Tibial nerve (tissue), 4 donors: ENCODE results near the gene RAD9A. TPM values are rescaled to one million over a fixed set of nuclear protein-coding genes. Genes with fewer than 3 reads are reported as not detected.

Source experiments
- DNase-seq, 2 donors: peaks; one replicate each; pipeline ENCODE4 v3.0.0-alpha.2; 2019; ENCODE audit warnings: low spot score in 2 of 2
- H3K27ac ChIP-seq, 4 donors: fragments of 200-600 bp; sonication (generic) in 3 of 4; one replicate each; pipeline ENCODE4 v1.5.1; 2017 to 2019; ENCODE audit warnings: mild to moderate bottlenecking in 1 of 4
- H3K27me3 ChIP-seq, 2 donors: fragments of 200-600 bp; sonication (generic) in 1 of 2; one replicate each; pipeline versions ENCODE4 v1.5.1 to v1.6.0; 2017 to 2019
- H3K36me3 ChIP-seq, 3 donors: fragments of 200-600 bp; sonication (generic); one replicate each; pipeline ENCODE4 v1.5.1; 2018 to 2019
- H3K4me1 ChIP-seq, 4 donors: fragments of 200-600 bp; sonication (generic) in 3 of 4; one replicate each; pipeline ENCODE4 v1.5.1; 2017 to 2019
- H3K4me3 ChIP-seq, 4 donors: fragments of 200-600 bp; sonication (generic) in 3 of 4; one replicate each; pipeline ENCODE4 v1.5.1; 2017 to 2019; ENCODE audit warnings: mild to moderate bottlenecking in 1 of 4, moderate library complexity in 1 of 4
- H3K9me3 ChIP-seq, 4 donors: fragments of 200-600 bp; sonication (generic) in 3 of 4; one replicate each; pipeline ENCODE4 v1.5.1; 2017 to 2019
- CTCF ChIP-seq, 5 experiments: fragments of 200-600 bp in 3 of 5; fragments of 450-650 bp in 2 of 5; sonication (generic) in 3 of 5; IDR thresholded peaks; one replicate each; pipeline ENCODE4 v1.5.1; 2016 to 2019; ENCODE audit warnings: antibody characterized with exemption in 5 of 5, mild to moderate bottlenecking in 3 of 5, moderate library complexity in 2 of 5
- EP300 ChIP-seq, 2 donors: sonication (generic); formaldehyde crosslinking; IDR thresholded peaks; one replicate each; pipeline ENCODE4 v1.6.1; 2017; ENCODE audit warnings: antibody characterized with exemption in 2 of 2, mild to moderate bottlenecking in 1 of 2
- POLR2A ChIP-seq, 2 donors: fragments of 450-650 bp; IDR thresholded peaks; one replicate each; pipeline ENCODE4 v1.6.1; 2017; ENCODE audit warnings: antibody characterized with exemption in 2 of 2, mild to moderate bottlenecking in 2 of 2, moderate library complexity in 2 of 2
- WGBS, 2 donors: methylation state at CpG; one replicate each; pipeline ENCODE4 v1.1.5; 2018; 5-methylcytosine and 5-hydroxymethylcytosine counted together
- total RNA-seq, 4 donors: library from RNA; depleted of rRNA; stranded (reverse); fragments of >200 nt; gene quantifications; one replicate each; pipeline ENCODE4 v1.1.0, GENCODE V29; 2016

The RAD9A gene
- 10 to 100 TPM; 22.7 to 39.0 (median 36.4) TPM for total RNA-seq

GRCh38 chr11:67391304-67392182, at the start of gene RAD9A:
TSS of gene RAD9A (plus strand) at chr11:67391986. CDS start at chr11:67392045, 59 bp downstream.
- WGBS, 2 donors: 1 to 3% methylated on average over 26 to 38 of the region's 75 CpGs
- TF ChIP-seq EP300 (IDR thresholded peaks at IDR 0.05) (peak; percentile 89 to 94), POLR2A (IDR thresholded peaks at IDR 0.05) (peak; percentile 35 to 53), CTCF (IDR thresholded peaks at IDR 0.05) (peak in 2 of 5 experiments; percentile 31 to 34)
- H3K27me3 ChIP-seq: no peaks in the 10 kb centered on the region
- peaks cover 0 to 35% (median 14%) of the 10 kb centered on the region in 4 donors for H3K4me1 ChIP-seq
- peaks cover 0 to 32% (median 0%) of the 10 kb centered on the region in 3 donors for H3K36me3 ChIP-seq
- peak; percentile 93 to 96 for DNase-seq
- H3K27ac ChIP-seq: peak within 1 kb of the TSS; percentile 18 to 90 (median 81)
- H3K9me3 ChIP-seq: no peaks in the 10 kb centered on the region
- peak within 1 kb of the TSS; percentile 55 to 94 (median 88) for H3K4me3 ChIP-seq

DNA sequence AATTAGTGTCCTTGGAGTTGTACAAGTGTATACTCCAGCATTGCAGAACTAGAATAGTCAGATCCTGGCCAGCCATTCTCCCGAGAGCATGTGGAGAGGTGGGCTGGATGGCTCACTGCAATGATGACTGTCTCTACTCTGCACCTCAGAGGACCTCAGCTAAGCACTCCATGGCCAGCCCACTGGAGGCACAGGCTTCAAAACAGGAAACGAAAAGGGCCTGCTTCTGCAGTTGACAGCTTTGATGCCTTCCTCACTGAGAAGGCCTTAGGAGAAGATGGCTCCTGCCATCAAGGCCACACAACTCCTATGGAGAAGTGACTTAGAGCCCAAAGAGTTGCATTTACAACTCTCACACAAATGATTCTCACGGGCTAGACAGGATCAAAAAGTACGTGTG, 47.5 kb upstream of the RAD9A start:
- TF ChIP-seq CTCF (IDR thresholded peaks at IDR 0.05): no peak
- TF ChIP-seq POLR2A (IDR thresholded peaks at IDR 0.05): no peak
- TF ChIP-seq EP300 (IDR thresholded peaks at IDR 0.05): no peak
- DNase-seq: no peak
- peaks cover 0 to 5% (median 0%) of the 10 kb centered on the region in 4 donors for H3K9me3 ChIP-seq
- H3K4me1 ChIP-seq: peaks cover 0 to 12% (median 3%) of the 10 kb centered on the region in 4 donors
- H3K27ac ChIP-seq: no peak overlapping the region
- no peak overlapping the region for H3K4me3 ChIP-seq
- H3K36me3 ChIP-seq: peaks cover 0 to 20% (median 0%) of the 10 kb centered on the region in 3 donors
- 83 to 84% methylated on average over 4 of the region's 4 CpGs for WGBS, 2 donors
- no peaks in the 10 kb centered on the region for H3K27me3 ChIP-seq

- WGBS, 2 donors: 68 to 76% methylated on average over 8 of the region's 8 CpGs
- peaks cover 0 to 5% (median 0%) of the 10 kb centered on the region in 4 donors for H3K9me3 ChIP-seq
- DNase-seq: no peak
- H3K27me3 ChIP-seq: no peaks in the 10 kb centered on the region
- peak overlapping the region in 2 of 4 donors; percentile 36 to 41 for H3K27ac ChIP-seq
- peaks cover 0 to 13% (median 0%) of the 10 kb centered on the region in 3 donors for H3K36me3 ChIP-seq
- H3K4me1 ChIP-seq: peaks cover 0 to 17% (median 3%) of the 10 kb centered on the region in 4 donors
- no peak for TF ChIP-seq CTCF (IDR thresholded peaks at IDR 0.05)
- TF ChIP-seq EP300 (IDR thresholded peaks at IDR 0.05): no peak
- TF ChIP-seq POLR2A (IDR thresholded peaks at IDR 0.05): no peak
- H3K4me3 ChIP-seq: no peak overlapping the region
Measured at GRCh38 chr11:67345247-67345919, 46.4 kb upstream of the RAD9A start.

- Histone ChIP-seq H3K27me3 (no peaks in the 10 kb centered on the region), H3K27ac (peak overlapping the region in 2 of 4 donors; percentile 24 to 36), H3K36me3 (peaks cover 0 to 11% (median 0%) of the 10 kb centered on the region in 3 donors), H3K4me3 (no peak overlapping the region), H3K9me3 (peaks cover 0 to 5% (median 0%) of the 10 kb centered on the region in 4 donors), H3K4me1 (peaks cover 0 to 25% (median 9%) of the 10 kb centered on the region in 4 donors)
- 66 to 68% methylated on average over 7 of the region's 7 CpGs for WGBS, 2 donors
- DNase-seq: no peak
- TF ChIP-seq POLR2A (IDR thresholded peaks at IDR 0.05): no peak
- no peak for TF ChIP-seq EP300 (IDR thresholded peaks at IDR 0.05)
- TF ChIP-seq CTCF (IDR thresholded peaks at IDR 0.05): peak in 4 of 5 experiments; percentile 35 to 58 (median 52)
Measured at GRCh38 chr11:67345920-67346819, 45.6 kb upstream of the RAD9A start.
